IMR-90 (cell line): ENCODE data around the gene GPR183. TPM values are rescaled to one million over a fixed set of nuclear protein-coding genes. Genes with fewer than 3 reads are reported as not detected.

Experiments used
- ATAC-seq: fragments of 200-7000 bp; cut with Tn5 transposase; 2 replicates; pipeline ENCODE4 v1.9.1; 2020; ENCODE audit warnings: low read depth, mild to moderate bottlenecking, moderate library complexity
- BruUV-seq: library from RNA; stranded (reverse); fragments of 400-500 nt; replicated peaks from 2 replicates; lab custom pipeline; 2021; lab: Mats Ljungman, UMichigan
- CTCF ChIA-PET: fragments of 300-600 bp; formaldehyde crosslinking; extraction: SDS; loops from one replicate; lab custom pipeline; 2021; ENCODE audit warnings: antibody characterized with exemption; lab: Yijun Ruan, JAX
- POLR2A ChIA-PET: fragments of 300-600 bp; sonication (Branson Sonifier 250); formaldehyde crosslinking; loops from one replicate; lab custom pipeline; 2022; ENCODE audit warnings: antibody characterized with exemption; ENCODE audit not compliant: unreplicated experiment; lab: Charles Lee
- DNase-seq: peaks from one replicate; pipeline ENCODE4 v3.0.0; 2013
- H2AFZ ChIP-seq: replicated peaks from 2 replicates; pipeline ENCODE3; 2013; ENCODE audit warnings: low read length, mild to moderate bottlenecking; ENCODE audit not compliant: poor library complexity
- H2AK5ac ChIP-seq: 2 replicates; pipeline ENCODE4 v1.6.1; 2013; ENCODE audit warnings: low read depth, low read length, inconsistent platforms
- H2AK9ac ChIP-seq: replicated peaks from 2 replicates; pipeline ENCODE3; 2013; ENCODE audit warnings: mild to moderate bottlenecking, low read depth, low read length, moderate library complexity; ENCODE audit not compliant: poor library complexity
- H2BK120ac ChIP-seq: 2 replicates; pipeline ENCODE4 v1.6.1; 2013; ENCODE audit warnings: low read depth, low read length, inconsistent platforms
- H2BK15ac ChIP-seq: 3 replicates; pipeline ENCODE4 v1.6.1; 2013; ENCODE audit warnings: low read depth, low read length, inconsistent platforms
- H2BK20ac ChIP-seq: 2 replicates; pipeline ENCODE4 v1.6.1; 2013; ENCODE audit warnings: low read depth, mild to moderate bottlenecking, inconsistent platforms, low read length, moderate library complexity
- H2BK5ac ChIP-seq: 2 replicates; pipeline ENCODE4 v1.6.1; 2013; ENCODE audit warnings: mild to moderate bottlenecking, low read depth, low read length, inconsistent platforms; ENCODE audit not compliant: poor library complexity, severe bottlenecking
- H3K14ac ChIP-seq: replicated peaks from 2 replicates; pipeline ENCODE4 v1.6.1; 2013; ENCODE audit warnings: low read depth, low read length, inconsistent platforms
- H3K18ac ChIP-seq: 2 replicates; pipeline ENCODE4 v1.6.1; 2013; ENCODE audit warnings: low read depth, low read length, control low read depth
- H3K23ac ChIP-seq: 2 replicates; pipeline ENCODE4 v1.6.1; 2013; ENCODE audit warnings: low read depth, low read length, inconsistent platforms
- H3K27ac ChIP-seq: 2 replicates; pipeline ENCODE4 v1.5.1; 2013; ENCODE audit warnings: mild to moderate bottlenecking, control low read depth, low read length; ENCODE audit not compliant: insufficient read depth
- H3K27me3 ChIP-seq: 2 replicates; pipeline ENCODE4 v1.6.1; 2013; ENCODE audit warnings: low read length; ENCODE audit not compliant: control insufficient read depth, insufficient read depth
- H3K36me3 ChIP-seq: 2 replicates; pipeline ENCODE4 v1.6.1; 2013; ENCODE audit warnings: low read length, mixed read lengths; ENCODE audit not compliant: control insufficient read depth, insufficient read depth
- H3K4ac ChIP-seq: 2 replicates; pipeline ENCODE4 v1.6.1; 2013; ENCODE audit warnings: low read depth, low read length, inconsistent platforms
- H3K4me1 ChIP-seq: 2 replicates; pipeline ENCODE4 v1.6.1; 2013; ENCODE audit warnings: low read length, mixed read lengths; ENCODE audit not compliant: control insufficient read depth, insufficient read depth
- H3K4me2 ChIP-seq: 2 replicates; pipeline ENCODE4 v1.6.1; 2013; ENCODE audit warnings: low read depth, mild to moderate bottlenecking, control low read depth, low read length, moderate library complexity
- H3K4me3 ChIP-seq: 2 replicates; pipeline ENCODE4 v1.5.1; 2013; ENCODE audit warnings: low read depth, mild to moderate bottlenecking, control low read depth, low read length, moderate library complexity; ENCODE audit not compliant: insufficient read depth
- H3K56ac ChIP-seq: 2 replicates; pipeline ENCODE4 v1.6.1; 2013; ENCODE audit warnings: low read length, inconsistent platforms; ENCODE audit not compliant: insufficient read depth; ENCODE audit errors: extremely low read depth
- H3K79me1 ChIP-seq, 2 experiments: 2 replicates each; pipeline ENCODE4 v1.6.1; 2013; ENCODE audit warnings: low read length in 2 of 2, inconsistent platforms in 1 of 2, low read depth in 1 of 2
- H3K9ac ChIP-seq: 2 replicates; pipeline ENCODE4 v1.6.1; 2013; ENCODE audit warnings: low read depth, low read length, control low read depth
- H3K9me1 ChIP-seq: 2 replicates; pipeline ENCODE4 v1.6.1; 2013; ENCODE audit warnings: low read length, inconsistent platforms; ENCODE audit not compliant: insufficient read depth
- H3K9me3 ChIP-seq: 2 replicates; pipeline ENCODE4 v1.6.1; 2013; ENCODE audit warnings: low read length; ENCODE audit not compliant: control insufficient read depth, insufficient read depth
- H4K20me1 ChIP-seq: 2 replicates; pipeline ENCODE4 v1.6.1; 2013; ENCODE audit warnings: low read length, inconsistent platforms; ENCODE audit not compliant: insufficient read depth
- H4K5ac ChIP-seq: 2 replicates; pipeline ENCODE4 v1.6.1; 2013; ENCODE audit warnings: mild to moderate bottlenecking, low read depth, low read length, control low read depth
- H4K8ac ChIP-seq, 2 experiments: 2 replicates each; pipeline ENCODE4 v1.6.1; 2013; ENCODE audit warnings: low read depth in 2 of 2, low read length in 2 of 2, control low read depth in 1 of 2, inconsistent platforms in 1 of 2
- H4K91ac ChIP-seq: 2 replicates; pipeline ENCODE4 v1.6.1; 2013; ENCODE audit warnings: low read depth, low read length, inconsistent platforms; ENCODE audit not compliant: insufficient read depth
- BHLHE40 ChIP-seq: fragments of 150-350 bp; IDR thresholded peaks from 2 replicates; pipeline ENCODE4 v1.6.1; 2016; ENCODE audit warnings: mild to moderate bottlenecking, low read depth, low read length
- CEBPB ChIP-seq: IDR thresholded peaks from 2 replicates; pipeline ENCODE4 v1.6.1; 2012; ENCODE audit warnings: low read depth, low read length, improper control_type of control experiment
- CHD1 ChIP-seq: IDR thresholded peaks from 2 replicates; pipeline ENCODE4 v1.6.1; 2012; ENCODE audit warnings: low read depth, low read length, improper control_type of control experiment
- ELK1 ChIP-seq: fragments of 150-350 bp; IDR thresholded peaks from 2 replicates; pipeline ENCODE4 v1.6.1; 2016; ENCODE audit warnings: low read depth, mild to moderate bottlenecking, low read length, moderate library complexity, borderline replicate concordance
- FOS ChIP-seq: fragments of 150-350 bp; IDR thresholded peaks from 2 replicates; pipeline ENCODE4 v1.6.1; 2016; ENCODE audit warnings: low read depth, low read length
- MAFK ChIP-seq: IDR thresholded peaks from 2 replicates; pipeline ENCODE4 v1.6.1; 2012; ENCODE audit warnings: low read depth, low read length, improper control_type of control experiment
- MAZ ChIP-seq: IDR thresholded peaks from 2 replicates; pipeline ENCODE4 v1.6.1; 2012; ENCODE audit warnings: low read depth, mild to moderate bottlenecking, low read length, improper control_type of control experiment, moderate library complexity, borderline replicate concordance
- MXI1 ChIP-seq: IDR thresholded peaks from 2 replicates; pipeline ENCODE4 v1.6.1; 2012; ENCODE audit warnings: low read depth, mild to moderate bottlenecking, low read length, moderate library complexity, borderline replicate concordance
- NFE2L2 ChIP-seq: fragments of 150-350 bp; IDR thresholded peaks from 2 replicates; pipeline ENCODE4 v1.6.1; 2016; ENCODE audit warnings: low read depth, mild to moderate bottlenecking, low read length
- POLR2A ChIP-seq: IDR thresholded peaks from 2 replicates; pipeline ENCODE4 v1.6.1; 2012; ENCODE audit warnings: mild to moderate bottlenecking, low read depth, low read length
- RAD21 ChIP-seq: IDR thresholded peaks from 2 replicates; pipeline ENCODE4 v1.6.1; 2012; ENCODE audit warnings: low read length, improper control_type of control experiment
- RCOR1 ChIP-seq: IDR thresholded peaks from 2 replicates; pipeline ENCODE4 v1.6.1; 2012; ENCODE audit warnings: mild to moderate bottlenecking, low read length, improper control_type of control experiment; ENCODE audit not compliant: insufficient replicate concordance
- RFX5 ChIP-seq: IDR thresholded peaks from 2 replicates; pipeline ENCODE4 v1.8.0; 2012; ENCODE audit warnings: low read depth, mild to moderate bottlenecking, low read length, moderate library complexity
- SMC3 ChIP-seq: fragments of 150-350 bp; IDR thresholded peaks from 2 replicates; pipeline ENCODE4 v1.6.1; 2016; ENCODE audit warnings: low read depth, mild to moderate bottlenecking, antibody characterized with exemption, low read length, moderate library complexity
- WGBS, 2 experiments: methylation state at CpG; one replicate each; pipeline versions ENCODE4 v1.1.5 to v1.1.7; 2013; ENCODE audit warnings: missing lambda C conversion rate in 2 of 2; ENCODE audit not compliant: insufficient read length in 1 of 2; ENCODE audit errors: extremely low coverage in 2 of 2; 5-methylcytosine and 5-hydroxymethylcytosine counted together
- dilution Hi-C: fragments of 300-500 bp; cut with HindIII; formaldehyde crosslinking; loops from one replicate; pipeline ENCODE4 v1.14.3; 2018; ENCODE audit warnings: low sequenced_read_pairs; ENCODE audit not compliant: unreplicated experiment
- in situ Hi-C: fragments of 300-500 bp; cut with MboI; formaldehyde crosslinking; loops from 3 replicates; pipeline ENCODE4 v1.14.3; 2019; ENCODE audit warnings: low sequenced_read_pairs, inconsistent platforms, mixed read lengths
- intact Hi-C: fragments of 100-400 bp; cut with micrococcal nuclease; formaldehyde crosslinking; loops from 2 replicates; pipeline ENCODE4 v1.10.0; 2022
- polyA plus RNA-seq, 3 experiments: library from polyadenylated mRNA; depleted of rRNA; stranded (reverse); fragments of >200 nt; gene quantifications; 2 replicates each; pipeline ENCODE4 v1.2.3, GENCODE V29; 2012; ENCODE audit warnings: low replicate concordance in 1 of 3
- total RNA-seq: library from RNA; depleted of rRNA; stranded (reverse); fragments of >200 nt; gene quantifications from 2 replicates; pipeline ENCODE4 v1.2.3, GENCODE V29; 2012
- TF ChIP-seq, protein P1 (sequence below): fragments of 150-350 bp; IDR thresholded peaks from 2 replicates; pipeline ENCODE4 v1.6.1; 2017; ENCODE audit warnings: mild to moderate bottlenecking, antibody characterized with exemption, low read length, low read depth
- TF ChIP-seq, protein P2 (sequence below): conservative IDR thresholded peaks from 2 replicates; pipeline ENCODE4 v1.5.1; 2012; ENCODE audit warnings: mild to moderate bottlenecking, low read depth, low read length, improper control_type of control experiment

GPR183 gene
- total and polyA plus RNA-seq, 2 of the 4 experiments (the other 2 are of a cell fraction) = 0.18 to 0.31 TPM

GRCh38 chr13:99344610-99345208 is 37.5 kb upstream of the GPR183 start:
- Histone ChIP-seq H3K36me3 (peaks cover 20% of the 10 kb centered on the region), H3K23ac (no peak overlapping the region), H3K4me2 (no peak overlapping the region), H4K5ac (no peak overlapping the region), H3K9me1 (peaks cover 11% of the 10 kb centered on the region), H3K56ac (no peak overlapping the region), H3K27me3 (no peaks in the 10 kb centered on the region), H4K20me1 (no peaks in the 10 kb centered on the region), H2BK5ac (no peak overlapping the region), H2BK120ac (no peak overlapping the region), H3K18ac (no peak overlapping the region), H3K4ac (no peak overlapping the region), H3K9me3 (no peaks in the 10 kb centered on the region), H2AK5ac (no peak overlapping the region), H3K14ac (no peak overlapping the region), H2BK20ac (no peak overlapping the region), H2BK15ac (no peak overlapping the region), H2AK9ac (no peak overlapping the region), H2AFZ (no peak overlapping the region), H3K27ac (no peak overlapping the region), H4K8ac (no peak overlapping the region), H3K79me1 (no peaks in the 10 kb centered on the region), H3K4me1 (peaks cover 4% of the 10 kb centered on the region), H3K9ac (no peak overlapping the region), H3K4me3 (no peak overlapping the region), H4K91ac (no peak overlapping the region)
- dilution Hi-C loops = no loop called here
- in situ Hi-C loops = no loop called here
- CTCF ChIA-PET = interaction anchor here (1.1 kb wide), 1 partner anchor 92 kb away, joined by 3 read pairs; no protein-coding TSS in a partner anchor
- DNase-seq (no peak), ATAC-seq (no peak)
- no TSS peak for BruUV-seq
- 90% methylated on average over 5 of the region's 6 CpGs; no CpG with 5 or more reads in 1 of the 2 experiments for WGBS, 2 experiments
- POLR2A ChIA-PET = no interaction called here
- intact Hi-C loops = no loop called here
- TF ChIP-seq RFX5 (no peak), FOS (no peak), MAZ (no peak), SMC3 (no peak), RCOR1 (no peak), RAD21 (no peak), CHD1 (no peak), POLR2A (no peak), CEBPB (no peak), MAFK (no peak), BHLHE40 (no peak), NFE2L2 (no peak), MXI1 (no peak), ELK1 (no peak)
- TF ChIP-seq, protein P1, sequence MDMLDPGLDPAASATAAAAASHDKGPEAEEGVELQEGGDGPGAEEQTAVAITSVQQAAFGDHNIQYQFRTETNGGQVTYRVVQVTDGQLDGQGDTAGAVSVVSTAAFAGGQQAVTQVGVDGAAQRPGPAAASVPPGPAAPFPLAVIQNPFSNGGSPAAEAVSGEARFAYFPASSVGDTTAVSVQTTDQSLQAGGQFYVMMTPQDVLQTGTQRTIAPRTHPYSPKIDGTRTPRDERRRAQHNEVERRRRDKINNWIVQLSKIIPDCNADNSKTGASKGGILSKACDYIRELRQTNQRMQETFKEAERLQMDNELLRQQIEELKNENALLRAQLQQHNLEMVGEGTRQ = no peak
- TF ChIP-seq, protein P2, sequence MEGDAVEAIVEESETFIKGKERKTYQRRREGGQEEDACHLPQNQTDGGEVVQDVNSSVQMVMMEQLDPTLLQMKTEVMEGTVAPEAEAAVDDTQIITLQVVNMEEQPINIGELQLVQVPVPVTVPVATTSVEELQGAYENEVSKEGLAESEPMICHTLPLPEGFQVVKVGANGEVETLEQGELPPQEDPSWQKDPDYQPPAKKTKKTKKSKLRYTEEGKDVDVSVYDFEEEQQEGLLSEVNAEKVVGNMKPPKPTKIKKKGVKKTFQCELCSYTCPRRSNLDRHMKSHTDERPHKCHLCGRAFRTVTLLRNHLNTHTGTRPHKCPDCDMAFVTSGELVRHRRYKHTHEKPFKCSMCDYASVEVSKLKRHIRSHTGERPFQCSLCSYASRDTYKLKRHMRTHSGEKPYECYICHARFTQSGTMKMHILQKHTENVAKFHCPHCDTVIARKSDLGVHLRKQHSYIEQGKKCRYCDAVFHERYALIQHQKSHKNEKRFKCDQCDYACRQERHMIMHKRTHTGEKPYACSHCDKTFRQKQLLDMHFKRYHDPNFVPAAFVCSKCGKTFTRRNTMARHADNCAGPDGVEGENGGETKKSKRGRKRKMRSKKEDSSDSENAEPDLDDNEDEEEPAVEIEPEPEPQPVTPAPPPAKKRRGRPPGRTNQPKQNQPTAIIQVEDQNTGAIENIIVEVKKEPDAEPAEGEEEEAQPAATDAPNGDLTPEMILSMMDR = no peak
